Activated CD4-positive, alpha-beta T cell treated with anti-CD3 and anti-CD28 coated beads for 36 hours (primary cell): ENCODE measurements around the gene ZNF565. TPM values are rescaled to one million over a fixed set of nuclear protein-coding genes. Genes with fewer than 3 reads are reported as not detected.

Source experiments
- ATAC-seq: fragments of 200-7000 bp; cut with Tn5 transposase; one replicate; pipeline ENCODE4 v1.10.0; 2021; ENCODE audit warnings: mild to moderate bottlenecking, moderate library complexity
- CTCF ChIA-PET: fragments of 350-600 bp; sonication (Branson Sonifier 250); formaldehyde crosslinking; loops from one replicate; lab custom pipeline; 2021; ENCODE audit warnings: antibody characterized with exemption; lab: Charles Lee
- POLR2A ChIA-PET: fragments of 350-600 bp; sonication (Branson Sonifier 250); formaldehyde crosslinking; loops from one replicate; lab custom pipeline; 2021; ENCODE audit warnings: antibody characterized with exemption, inconsistent platforms; lab: Charles Lee
- DNase-seq: peaks from one replicate; pipeline ENCODE4 v3.0.0-alpha.2; 2020
- H3K27ac Mint-ChIP-seq: one replicate; pipeline ENCODE4 v1.8.0; 2021; ENCODE audit warnings: mixed read lengths
- H3K27me3 Mint-ChIP-seq: one replicate; pipeline ENCODE4 v1.8.0; 2021; ENCODE audit warnings: mixed read lengths
- H3K36me3 Mint-ChIP-seq: one replicate; pipeline ENCODE4 v1.8.0; 2021; ENCODE audit warnings: low read depth, mixed read lengths
- H3K4me1 Mint-ChIP-seq: one replicate; pipeline ENCODE4 v1.8.0; 2021; ENCODE audit warnings: mixed read lengths
- H3K4me3 Mint-ChIP-seq: one replicate; pipeline ENCODE4 v1.8.0; 2021; ENCODE audit warnings: mild to moderate bottlenecking, moderate library complexity, mixed read lengths
- H3K9me3 Mint-ChIP-seq: one replicate; pipeline ENCODE4 v1.8.0; 2021; ENCODE audit warnings: low read depth, mixed read lengths
- intact Hi-C, 2 experiments: fragments of 100-400 bp; cut with DNase I in 1 of 2; cut with micrococcal nuclease in 1 of 2; formaldehyde crosslinking; loops; one replicate each; pipeline versions ENCODE4 v1.14.2 to v1.15.1; 2022 to 2024; cut with DNase I, micrococcal nuclease
- total RNA-seq, 2 experiments: library from RNA; stranded (reverse); gene quantifications; one replicate each; pipeline ENCODE4 v1.2.3, GENCODE V29; 2021

ZNF565 gene
- 1 to 10 TPM; 2.8 to 2.9 TPM for total RNA-seq

DNA sequence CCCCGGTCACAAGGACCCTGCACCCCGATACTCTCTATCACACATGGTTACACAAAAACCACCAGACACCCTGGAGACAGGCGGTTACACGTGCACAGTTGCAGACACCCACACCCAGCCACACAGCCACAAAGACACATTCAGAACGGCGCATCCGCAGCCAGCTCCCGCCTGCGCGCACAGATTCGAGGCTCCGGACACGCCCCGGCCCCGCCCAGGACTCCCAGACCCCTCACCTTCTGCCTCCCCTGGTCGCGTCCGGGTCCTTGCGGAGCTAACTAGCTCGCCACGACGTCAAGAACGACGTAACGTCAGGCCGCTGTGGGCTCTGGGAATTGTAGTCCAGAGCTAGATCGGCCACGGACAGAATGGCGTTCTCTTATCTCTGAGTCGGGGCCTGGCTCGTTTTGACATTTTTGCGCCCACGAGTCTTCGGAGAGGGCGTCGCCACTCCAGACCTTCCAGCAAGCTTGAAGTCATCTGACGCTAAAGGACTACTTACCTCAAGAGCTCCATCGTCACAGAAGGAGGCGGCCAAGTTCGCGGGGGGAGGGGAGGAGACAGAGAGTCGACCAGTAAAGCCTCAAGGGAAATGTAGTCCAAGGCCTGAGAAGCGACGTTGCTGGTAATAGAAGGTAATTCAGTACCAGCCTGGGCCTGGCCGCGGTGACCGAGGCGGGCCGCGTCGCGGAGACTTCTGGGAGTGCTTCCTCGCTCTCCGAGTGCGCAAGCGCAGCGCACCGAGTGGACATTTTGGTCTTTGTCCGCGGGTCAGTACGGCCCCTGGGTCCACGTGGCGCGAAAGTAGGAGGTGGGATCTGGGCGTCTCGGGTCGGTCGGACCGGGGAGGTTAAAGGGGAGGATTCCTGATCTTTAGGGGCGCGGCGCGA lies at the start of gene ZNF565, which contains the start of gene ZNF146:
ZNF565 (minus strand) TSS at position 280 of the 890 bp plus-strand sequence. CDS start 12,680 bp downstream, outside the sequence.
ZNF146 (plus strand) TSS at position 721 of the 890 bp plus-strand sequence. CDS start 21,335 bp downstream, outside the sequence.
- H3K4me1 Mint-ChIP-seq = peaks cover 25% of the 10 kb centered on the region
- H3K9me3 Mint-ChIP-seq = no peaks in the 10 kb centered on the region
- peak; percentile 99 for DNase-seq
- H3K27me3 Mint-ChIP-seq = no peaks in the 10 kb centered on the region
- peak; percentile 88 for ATAC-seq
- H3K27ac Mint-ChIP-seq = no peak within 1 kb of the TSS
- H3K36me3 Mint-ChIP-seq = peaks cover 24% of the 10 kb centered on the region
- ChIA-PET POLR2A (interaction anchor here (0.6 to 1.7 kb wide), 9 partner anchors 87 to 1321 kb away, joined by 3 to 13 read pairs (median 5); partner anchors contain the start of genes POLR2I, TBCB, THAP8 and ZNF260), CTCF (interaction anchor here (0.5 to 1.3 kb wide), 3 partner anchors 87 to 277 kb away, joined by 3 to 9 read pairs (median 3); partner anchors contain the start of gene ZNF566)
- no peak within 1 kb of the TSS for H3K4me3 Mint-ChIP-seq
- intact Hi-C loops = loop anchor here (1.0 to 2.0 kb wide), 27 partner anchors 74 to 1380 kb away; partner anchors contain the start of genes ZNF260 (in 2 of the 2), ZNF566 (in 2 of the 2), ALKBH6 (in 1 of the 2) and CAPNS1 (in 1 of the 2)

DNA sequence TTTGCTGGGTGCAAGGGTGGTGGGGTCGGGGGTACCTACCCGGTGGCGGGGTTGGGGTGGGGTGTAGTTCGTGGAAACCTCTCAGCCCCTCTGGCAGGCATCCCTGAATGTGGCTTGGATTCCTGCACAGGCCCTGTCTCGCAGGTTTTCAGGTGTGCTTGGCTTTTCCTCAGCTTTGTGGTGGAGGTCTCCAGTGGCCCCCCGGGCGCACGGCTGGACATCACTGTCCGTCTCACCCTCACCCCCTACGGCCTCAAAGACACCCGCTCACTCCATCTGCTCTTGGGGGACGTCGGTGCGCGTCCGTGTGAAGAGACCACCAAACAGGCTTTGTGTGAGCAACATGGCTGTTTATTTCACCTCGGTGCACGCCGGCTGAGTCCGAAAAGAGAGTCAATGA lies 44.7 kb upstream of the ZNF565 start:
- intact Hi-C loops = no loop called here

DNA sequence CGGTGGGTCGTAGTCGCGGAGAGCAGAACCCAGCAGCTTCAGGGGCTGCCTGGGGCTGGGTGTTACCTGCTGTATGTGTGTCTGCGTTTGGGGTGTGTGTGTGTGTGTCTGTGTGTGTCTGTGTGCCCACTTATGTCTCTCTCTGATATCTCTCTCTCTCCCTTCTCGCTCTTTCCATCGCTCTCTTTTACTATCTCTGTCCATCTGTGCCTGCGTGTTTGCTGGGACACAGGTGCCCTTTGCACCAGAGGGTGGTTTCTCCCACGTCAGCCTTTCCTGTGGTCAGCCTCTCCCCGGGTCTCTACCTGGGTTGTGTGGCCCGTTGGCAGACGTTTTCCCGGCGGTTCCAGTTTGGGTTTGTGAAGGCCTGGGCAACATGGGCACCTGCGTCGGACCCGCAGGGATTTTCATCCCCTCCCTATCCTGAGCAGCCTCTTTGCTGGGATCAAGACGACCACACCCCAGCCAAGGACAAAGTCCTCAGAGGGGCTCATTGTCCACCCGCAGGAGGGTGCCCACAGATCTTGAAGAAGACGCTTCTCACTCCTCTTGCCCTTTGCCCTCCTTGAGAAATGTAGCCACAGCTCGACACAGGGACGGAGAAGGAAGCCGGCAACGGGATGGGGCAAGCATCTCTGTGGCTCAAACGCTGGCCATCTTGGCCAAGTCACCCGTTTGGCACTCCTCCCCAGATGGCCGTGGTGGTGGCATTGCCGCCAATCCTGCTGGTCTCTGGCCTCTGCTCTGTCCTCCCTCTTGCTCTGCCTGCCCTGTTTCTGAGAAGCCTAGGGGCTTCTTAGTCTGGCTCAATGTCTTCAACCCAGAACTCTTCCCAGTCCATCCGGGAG lies 43.8 kb upstream of the ZNF565 start:
- Mint-ChIP-seq H3K27me3 (peaks cover 3% of the 10 kb centered on the region), H3K4me3 (no peak overlapping the region), H3K36me3 (peaks cover 6% of the 10 kb centered on the region), H3K9me3 (peaks cover 26% of the 10 kb centered on the region), H3K4me1 (no peaks in the 10 kb centered on the region), H3K27ac (no peak overlapping the region)
- ChIA-PET POLR2A (no interaction called here), CTCF (no interaction called here)
- intact Hi-C loops = no loop called here
- ATAC-seq (no peak), DNase-seq (no peak)

More for the DNA sequence above, 44.7 kb upstream of the ZNF565 start:
- Mint-ChIP-seq H3K4me3 (no peak overlapping the region), H3K27me3 (peaks cover 3% of the 10 kb centered on the region), H3K9me3 (peaks cover 28% of the 10 kb centered on the region), H3K27ac (no peak overlapping the region), H3K36me3 (peaks cover 6% of the 10 kb centered on the region), H3K4me1 (no peaks in the 10 kb centered on the region)
- ATAC-seq = no peak
- ChIA-PET POLR2A (no interaction called here), CTCF (no interaction called here)
- DNase-seq = no peak

DNA sequence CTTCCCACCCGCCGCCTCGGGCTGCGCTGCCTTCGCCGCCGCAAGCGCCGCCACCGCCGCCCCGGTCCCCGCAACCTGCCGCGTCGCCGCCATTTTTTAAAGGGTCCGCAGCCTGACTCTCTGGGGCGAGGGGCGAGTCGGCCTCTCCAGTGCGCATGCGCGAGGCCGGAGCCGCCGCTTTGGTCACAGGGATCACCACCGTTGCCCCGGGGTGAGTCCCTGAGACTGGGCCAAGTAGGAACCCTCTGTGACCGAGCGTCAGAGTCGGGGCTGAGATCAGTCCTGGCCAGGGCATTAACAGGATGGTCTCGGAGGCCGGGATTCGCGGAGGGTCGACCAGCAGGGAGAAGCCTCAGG lies 43.0 kb upstream of the ZNF565 start:
- CTCF ChIA-PET = no interaction called here
- Mint-ChIP-seq H3K4me1 (no peaks in the 10 kb centered on the region), H3K9me3 (peaks cover 24% of the 10 kb centered on the region), H3K4me3 (no peak overlapping the region), H3K27ac (no peak overlapping the region), H3K36me3 (peaks cover 6% of the 10 kb centered on the region), H3K27me3 (peaks cover 3% of the 10 kb centered on the region)
- POLR2A ChIA-PET = no interaction called here
- intact Hi-C loops = no loop called here
- ATAC-seq = no peak
- DNase-seq = no peak

DNA sequence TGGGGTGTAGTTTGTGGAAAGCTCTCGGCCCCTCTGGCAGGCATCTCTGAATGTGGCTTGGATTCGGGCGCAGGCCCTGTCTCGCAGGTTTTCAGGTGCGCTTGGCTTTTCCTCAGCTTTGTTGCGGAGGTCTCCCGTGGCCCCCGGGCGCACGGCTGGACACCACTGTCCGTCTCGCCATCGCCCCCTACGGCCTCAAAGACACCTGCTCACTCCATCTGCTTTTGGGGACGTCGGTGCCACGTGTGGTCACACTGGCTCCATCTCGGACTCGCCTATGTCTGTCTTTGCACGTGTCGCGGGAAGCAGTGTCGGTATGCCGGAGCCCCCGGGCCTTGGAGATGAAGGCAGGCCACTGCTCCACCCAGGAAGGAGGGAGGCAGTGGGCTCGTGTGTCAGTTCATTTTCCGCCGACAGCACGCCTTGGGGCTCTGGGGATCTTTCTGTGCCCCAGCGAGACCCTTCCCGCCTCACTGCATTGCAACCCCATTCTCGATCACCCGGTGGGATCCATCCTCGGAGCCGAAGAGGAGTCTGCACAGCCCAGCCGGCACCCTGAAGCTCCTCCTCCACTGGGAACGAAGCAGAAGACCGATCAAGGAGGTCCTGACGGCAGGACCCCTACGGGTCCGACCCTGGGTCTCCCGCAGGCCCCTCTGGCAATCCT lies 42.5 kb upstream of the ZNF565 start:
- intact Hi-C loops = no loop called here
- no peak for DNase-seq
- no peaks in the 10 kb centered on the region for H3K4me1 Mint-ChIP-seq
- no peak for ATAC-seq
- H3K9me3 Mint-ChIP-seq = peaks cover 27% of the 10 kb centered on the region
- ChIA-PET CTCF (interaction anchor here (0.5 to 0.7 kb wide), 2 partner anchors 437 to 642 kb away, joined by 3 to 4 read pairs; no protein-coding TSS in a partner anchor), POLR2A (no interaction called here)
- H3K4me3 Mint-ChIP-seq = no peak overlapping the region
- no peak overlapping the region for H3K27ac Mint-ChIP-seq
- H3K36me3 Mint-ChIP-seq = peaks cover 6% of the 10 kb centered on the region
- peaks cover 3% of the 10 kb centered on the region for H3K27me3 Mint-ChIP-seq

DNA sequence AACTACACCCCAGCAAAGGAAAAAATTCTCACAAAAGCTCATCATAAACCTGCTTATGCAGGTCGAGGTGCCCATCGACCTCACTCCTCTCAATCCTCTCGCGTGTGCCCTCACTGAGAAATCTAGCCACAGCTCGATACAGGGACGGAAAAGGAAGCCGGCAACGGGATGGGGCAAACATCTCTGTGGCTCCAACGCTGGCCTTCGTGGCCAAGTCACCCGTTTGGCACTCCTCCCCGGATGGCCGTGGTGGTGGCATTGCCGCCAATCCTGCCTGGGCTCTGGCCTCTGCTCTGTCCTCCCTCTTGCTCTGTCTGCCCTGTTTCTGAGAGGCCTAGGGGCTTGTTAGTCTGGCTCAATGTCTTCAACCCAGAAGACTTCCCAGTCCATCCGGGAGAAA lies 41.6 kb upstream of the ZNF565 start:
- peaks cover 6% of the 10 kb centered on the region for H3K36me3 Mint-ChIP-seq
- H3K9me3 Mint-ChIP-seq = peaks cover 32% of the 10 kb centered on the region
- H3K4me1 Mint-ChIP-seq = no peaks in the 10 kb centered on the region
- ATAC-seq (no peak), DNase-seq (no peak)
- no peak overlapping the region for H3K27ac Mint-ChIP-seq
- intact Hi-C loops = no loop called here
- CTCF ChIA-PET = no interaction called here
- peaks cover 3% of the 10 kb centered on the region for H3K27me3 Mint-ChIP-seq
- no peak overlapping the region for H3K4me3 Mint-ChIP-seq
- POLR2A ChIA-PET = no interaction called here

DNA sequence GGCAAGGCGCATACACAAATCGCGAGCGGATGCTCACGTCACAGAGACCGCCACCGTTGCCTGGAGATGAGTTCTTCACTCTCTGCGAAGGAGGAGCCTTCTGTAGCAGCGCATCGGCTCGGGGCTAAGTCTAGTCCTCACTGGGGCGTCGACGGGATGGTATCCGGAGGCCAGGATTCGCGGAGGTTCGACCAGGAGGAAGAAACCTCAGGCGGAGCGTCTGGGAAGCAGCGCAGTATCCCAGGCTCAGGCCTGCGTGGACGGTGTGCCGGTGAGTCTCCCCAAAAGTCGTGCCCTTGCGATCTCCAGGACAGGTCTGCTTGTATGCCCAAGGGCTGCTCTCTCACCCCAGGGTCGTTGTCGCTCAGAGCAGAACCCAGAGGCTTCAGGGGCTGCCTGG lies 40.9 kb upstream of the ZNF565 start:
- Mint-ChIP-seq H3K4me3 (no peak overlapping the region), H3K27ac (no peak overlapping the region), H3K9me3 (peaks cover 33% of the 10 kb centered on the region), H3K36me3 (peaks cover 6% of the 10 kb centered on the region), H3K27me3 (peaks cover 3% of the 10 kb centered on the region), H3K4me1 (no peaks in the 10 kb centered on the region)
- ATAC-seq (no peak), DNase-seq (no peak)
- CTCF ChIA-PET = no interaction called here
- POLR2A ChIA-PET = no interaction called here
- intact Hi-C loops = no loop called here

DNA sequence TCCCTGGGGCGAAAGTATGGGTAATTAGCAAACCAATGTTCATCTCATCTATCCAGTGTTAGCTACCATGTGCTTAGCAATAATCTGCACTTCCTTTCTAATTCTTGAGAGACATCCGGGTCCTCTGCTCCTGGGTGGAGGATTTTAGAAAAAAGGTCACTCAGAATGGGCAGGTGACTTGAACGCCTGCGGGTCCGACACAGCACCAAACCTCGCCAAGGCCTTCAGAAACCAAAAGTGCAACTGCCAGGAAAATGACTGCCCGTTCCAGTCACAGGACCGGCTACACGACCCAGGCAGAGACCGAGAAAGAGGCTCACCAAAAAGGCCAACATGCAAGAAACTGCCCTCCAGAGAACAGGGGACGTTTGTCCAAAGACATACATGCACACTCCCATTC lies 40.4 kb upstream of the ZNF565 start:
- Mint-ChIP-seq H3K4me1 (no peaks in the 10 kb centered on the region), H3K36me3 (peaks cover 6% of the 10 kb centered on the region), H3K27ac (no peak overlapping the region), H3K27me3 (peaks cover 3% of the 10 kb centered on the region), H3K4me3 (no peak overlapping the region), H3K9me3 (peaks cover 33% of the 10 kb centered on the region)
- POLR2A ChIA-PET = no interaction called here
- CTCF ChIA-PET = no interaction called here
- no peak for ATAC-seq
- intact Hi-C loops = no loop called here
- no peak for DNase-seq

DNA sequence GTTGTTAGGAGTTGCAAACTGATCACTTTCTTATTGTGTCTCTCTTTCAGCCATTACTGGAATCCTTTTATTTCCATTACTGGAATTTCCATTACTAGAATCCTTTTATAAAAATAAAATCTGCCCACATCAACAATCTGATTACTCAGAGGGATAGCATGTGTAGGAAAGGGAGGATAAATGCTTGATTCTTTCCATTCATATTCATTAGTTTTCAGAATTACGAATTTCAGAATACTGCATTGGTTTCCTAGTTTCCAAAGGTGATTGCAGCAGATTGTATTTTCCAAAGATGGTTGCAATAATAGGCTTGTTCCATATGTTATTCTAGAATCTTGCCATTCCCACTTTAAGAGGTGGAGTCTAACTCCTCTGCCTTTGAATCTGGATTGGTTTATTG lies 37.6 kb upstream of the ZNF565 start:
- no peak overlapping the region for H3K4me3 Mint-ChIP-seq
- peaks cover 3% of the 10 kb centered on the region for H3K36me3 Mint-ChIP-seq
- ATAC-seq (no peak), DNase-seq (no peak)
- intact Hi-C loops = no loop called here
- peaks cover 37% of the 10 kb centered on the region for H3K9me3 Mint-ChIP-seq
- ChIA-PET CTCF (no interaction called here), POLR2A (no interaction called here)
- H3K27ac Mint-ChIP-seq = no peak overlapping the region
- H3K27me3 Mint-ChIP-seq = no peaks in the 10 kb centered on the region
- H3K4me1 Mint-ChIP-seq = no peaks in the 10 kb centered on the region

DNA sequence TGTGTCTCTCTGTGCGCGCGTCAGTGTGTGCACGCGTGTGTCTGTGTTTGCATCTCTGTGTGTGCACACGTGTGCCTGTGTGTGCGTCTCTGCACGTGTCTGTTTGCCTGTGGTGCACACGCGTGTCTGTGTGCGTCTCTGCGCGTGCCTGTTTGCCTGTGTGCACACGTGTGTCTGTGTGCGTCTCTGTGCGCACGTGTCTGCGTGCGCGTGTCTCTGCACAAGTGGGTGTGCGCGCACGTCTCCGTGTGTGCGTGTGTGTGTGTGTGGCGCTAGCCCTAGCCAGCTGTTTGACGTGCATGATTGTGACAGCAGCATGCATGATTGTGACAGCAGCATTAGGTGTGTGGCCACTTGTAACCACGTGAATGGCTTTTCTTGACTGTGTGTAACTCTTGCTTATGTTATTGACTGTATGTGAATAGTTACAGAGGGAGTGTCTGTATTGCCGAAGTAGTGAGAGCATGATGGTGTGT lies 31.6 kb upstream of the ZNF565 start:
- ChIA-PET POLR2A (no interaction called here), CTCF (no interaction called here)
- intact Hi-C loops = no loop called here
- ATAC-seq (no peak), DNase-seq (no peak)
- Mint-ChIP-seq H3K27ac (no peak overlapping the region), H3K36me3 (peaks cover 17% of the 10 kb centered on the region), H3K4me1 (peaks cover 3% of the 10 kb centered on the region), H3K9me3 (peaks cover 35% of the 10 kb centered on the region), H3K27me3 (peaks cover 7% of the 10 kb centered on the region), H3K4me3 (no peak overlapping the region)
